HG03521 (cell line): Measurements from ENCODE around the gene HPS1.
A peak's percentile ranks its signal among the peaks of the same experiment; 100 is the strongest.

ENCODE experiments used
- ATAC-seq: cut with Tn5 transposase; IDR thresholded peaks from one replicate; pipeline ENCODE4 v1.9.1; 2021; ENCODE audit warnings: mild to moderate bottlenecking, moderate library complexity; ENCODE audit not compliant: unreplicated experiment

The HPS1 gene

GRCh38 chr10:98465866-98466265 lies 19.1 kb upstream of the HPS1 start:
- ATAC-seq = no peak

- no peak for ATAC-seq
Observed at GRCh38 chr10:98463976-98464754, 17.4 kb upstream of the HPS1 start.

- no peak for ATAC-seq
Observed at GRCh38 chr10:98463016-98463415, 16.3 kb upstream of the HPS1 start.

GRCh38 chr10:98461500-98461842 lies 14.7 kb upstream of the HPS1 start:
- ATAC-seq = no peak

- ATAC-seq = no peak
Observed at GRCh38 chr10:98460837-98461499, 14.2 kb upstream of the HPS1 start.

GRCh38 chr10:98458809-98459784 lies 12.4 kb upstream of the HPS1 start:
- no peak for ATAC-seq

- ATAC-seq = no peak
Observed at GRCh38 chr10:98457721-98458120, 11.0 kb upstream of the HPS1 start.

GRCh38 chr10:98456686-98457482 lies 10.1 kb upstream of the HPS1 start:
- no peak for ATAC-seq

- no peak for ATAC-seq
Observed at GRCh38 chr10:98456043-98456570, 9.4 kb upstream of the HPS1 start.

- no peak for ATAC-seq
Observed at GRCh38 chr10:98453729-98454128, 7.0 kb upstream of the HPS1 start.

GRCh38 chr10:98450618-98451017 lies 3.9 kb upstream of the HPS1 start:
- ATAC-seq = no peak

- ATAC-seq = no peak
Observed at GRCh38 chr10:98449287-98449686, 2.6 kb upstream of the HPS1 start.

- ATAC-seq = peak; percentile 14
Observed at GRCh38 chr10:98446151-98446660, 529 bp downstream of the HPS1 start.

GRCh38 chr10:98445200-98445812 lies 1.4 kb downstream of the HPS1 start:
- ATAC-seq = no peak

GRCh38 chr10:98444314-98445006 lies 2.3 kb downstream of the HPS1 start:
- ATAC-seq = no peak

- ATAC-seq = no peak
Observed at GRCh38 chr10:98438715-98439114, 8.0 kb downstream of the HPS1 start.

- ATAC-seq = no peak
Observed at GRCh38 chr10:98436704-98437103, 10.0 kb downstream of the HPS1 start.

- ATAC-seq = no peak
Observed at GRCh38 chr10:98435178-98435577, 11.6 kb downstream of the HPS1 start.
